HG02938 (cell line): ENCODE results near the gene CDK17.
"Not testable (repeated sequence)": the region's sequence is repeated elsewhere in the genome, so short reads cannot be mapped to it uniquely, and the experiment has no call there.

Experiments used
- ATAC-seq: cut with Tn5 transposase; IDR thresholded peaks from one replicate; pipeline ENCODE4 v1.9.1; 2021; ENCODE audit warnings: mild to moderate bottlenecking, moderate library complexity; ENCODE audit not compliant: unreplicated experiment

Gene CDK17

GRCh38 chr12:96323906-96324305 is 76.3 kb downstream of the CDK17 start:
- ATAC-seq, result no peak

GRCh38 chr12:96322720-96323119 is 77.5 kb downstream of the CDK17 start:
- no peak for ATAC-seq

GRCh38 chr12:96321941-96322340 is 78.3 kb downstream of the CDK17 start:
- no peak for ATAC-seq

GRCh38 chr12:96317801-96318200 is 82.4 kb downstream of the CDK17 start:
- ATAC-seq, result not testable (repeated sequence)

GRCh38 chr12:96315741-96316481 is 84.3 kb downstream of the CDK17 start:
- not testable (repeated sequence) for ATAC-seq

- ATAC-seq, result no peak
Measured at GRCh38 chr12:96314723-96315122, 85.5 kb downstream of the CDK17 start.

GRCh38 chr12:96313606-96314005 is 86.6 kb downstream of the CDK17 start:
- no peak for ATAC-seq

- no peak for ATAC-seq
Measured at GRCh38 chr12:96311191-96311590, 89.0 kb downstream of the CDK17 start.

GRCh38 chr12:96310067-96310466 is 90.2 kb downstream of the CDK17 start:
- no peak for ATAC-seq

- ATAC-seq, result no peak
Measured at GRCh38 chr12:96308881-96309280, 91.4 kb downstream of the CDK17 start.

GRCh38 chr12:96305665-96306064 is 94.6 kb downstream of the CDK17 start:
- ATAC-seq, result no peak

- no peak for ATAC-seq
Measured at GRCh38 chr12:96303653-96304052, 96.6 kb downstream of the CDK17 start.

GRCh38 chr12:96302687-96303310 is 97.4 kb downstream of the CDK17 start:
- no peak for ATAC-seq

GRCh38 chr12:96301732-96302131 is 98.5 kb downstream of the CDK17 start:
- no peak for ATAC-seq

GRCh38 chr12:96300064-96300463 is 100.2 kb downstream of the CDK17 start:
- ATAC-seq, result no peak

- no peak for ATAC-seq
Measured at GRCh38 chr12:96297504-96297903, 102.7 kb downstream of the CDK17 start.

- no peak for ATAC-seq
Measured at GRCh38 chr12:96295532-96296160, 104.6 kb downstream of the CDK17 start.

- no peak for ATAC-seq
Measured at GRCh38 chr12:96294831-96295230, 105.4 kb downstream of the CDK17 start.

- no peak for ATAC-seq
Measured at GRCh38 chr12:96293093-96293492, 107.1 kb downstream of the CDK17 start.

GRCh38 chr12:96289067-96289466 is 111.2 kb downstream of the CDK17 start:
- ATAC-seq, result no peak

GRCh38 chr12:96285158-96285557 is 115.1 kb downstream of the CDK17 start:
- no peak for ATAC-seq

GRCh38 chr12:96274331-96274730 is 125.9 kb downstream of the CDK17 start:
- peak; percentile 91 for ATAC-seq
